Endothelial cell of umbilical vein (primary cell): Measurements from ENCODE around the gene VPS54. TPM values are rescaled to one million over a fixed set of nuclear protein-coding genes. Genes with fewer than 3 reads are reported as not detected.
A peak's percentile ranks its signal among the peaks of the same experiment; 100 is the strongest.

Experiments used
- BruUV-seq: library from RNA; stranded (reverse); fragments of 400-500 nt; replicated peaks from 2 replicates; lab custom pipeline; 2021; lab: Mats Ljungman, UMichigan
- CTCF ChIA-PET: fragments of 300-600, 350-600 bp; sonication (Branson Sonifier 250); formaldehyde crosslinking; loops from one replicate; lab custom pipeline; 2021; ENCODE audit warnings: antibody characterized with exemption, inconsistent platforms; lab: Charles Lee
- POLR2A ChIA-PET: fragments of 300-600, 350-600 bp; sonication (Branson Sonifier 250); formaldehyde crosslinking; loops from one replicate; lab custom pipeline; 2021; ENCODE audit warnings: antibody characterized with exemption, inconsistent platforms; lab: Charles Lee
- DNase-seq: peaks from one replicate; pipeline ENCODE4 v3.0.0-alpha.2; 2011; ENCODE audit warnings: low read depth, low spot score
- FAIRE-seq: peaks from 2 replicates; lab custom pipeline; 2011; peaks lifted over from hg19 to GRCh38; lab: Jason Lieb, UNC
- H2AFZ ChIP-seq: 2 replicates; pipeline ENCODE4 v1.6.0; 2012; ENCODE audit warnings: low read depth, low read length, control low read depth, inconsistent platforms
- H3K27ac ChIP-seq: 2 replicates; pipeline ENCODE4 v1.5.1; 2011; ENCODE audit warnings: low read depth, mild to moderate bottlenecking, control low read depth, low read length, moderate library complexity; ENCODE audit not compliant: insufficient read depth
- H3K27me3 ChIP-seq, 2 experiments: 2 replicates each; pipeline versions ENCODE4 v1.6.0 to v1.6.1; 2011; ENCODE audit warnings: low read length in 2 of 2, mixed read lengths in 1 of 2; ENCODE audit not compliant: control insufficient read depth in 2 of 2, insufficient read depth in 2 of 2
- H3K36me3 ChIP-seq, 2 experiments: 2 replicates in 1 of 2; 3 replicates in 1 of 2; pipeline ENCODE4 v1.5.1; 2011; ENCODE audit warnings: low read length in 2 of 2, mild to moderate bottlenecking in 1 of 2, moderate library complexity in 1 of 2; ENCODE audit not compliant: control insufficient read depth in 2 of 2, insufficient read depth in 2 of 2; ENCODE audit errors: extremely low read depth in 1 of 2
- H3K4me1 ChIP-seq: 3 replicates; pipeline ENCODE4 v1.5.1; 2011; ENCODE audit warnings: mild to moderate bottlenecking, low read length; ENCODE audit not compliant: control insufficient read depth, insufficient read depth; ENCODE audit errors: extremely low read depth
- H3K4me2 ChIP-seq: 2 replicates; pipeline ENCODE4 v1.6.1; 2011; ENCODE audit warnings: low read length, control low read depth, mixed read lengths; ENCODE audit not compliant: insufficient read depth
- H3K4me3 ChIP-seq, 3 experiments: fragments of 200-600 bp in 1 of 3; sonication (generic), shearing (Covaris generic) in 1 of 3; replicated peaks in 1 of 3; 2 replicates each; pipeline ENCODE4 v1.5.1; 2011 to 2016; ENCODE audit warnings: control low read depth in 3 of 3, low read length in 3 of 3, mild to moderate bottlenecking in 2 of 3, inconsistent platforms in 1 of 3, low read depth in 1 of 3, moderate library complexity in 1 of 3; ENCODE audit not compliant: insufficient read depth in 1 of 3
- H3K79me2 ChIP-seq: 2 replicates; pipeline ENCODE4 v1.6.0; 2012; ENCODE audit warnings: low read length, inconsistent platforms; ENCODE audit not compliant: control insufficient read depth, insufficient read depth
- H3K9ac ChIP-seq: replicated peaks from 2 replicates; pipeline ENCODE3; 2011; ENCODE audit warnings: low read length, control low read depth; ENCODE audit not compliant: insufficient read depth; ENCODE audit errors: extremely low read depth
- H3K9me1 ChIP-seq: replicated peaks from 3 replicates; pipeline ENCODE4 v1.6.0; 2011; ENCODE audit warnings: mild to moderate bottlenecking, low read length; ENCODE audit not compliant: control insufficient read depth, insufficient read depth; ENCODE audit errors: extremely low read depth
- H3K9me3 ChIP-seq: replicated peaks from 2 replicates; pipeline ENCODE4 v1.5.1; 2012; ENCODE audit warnings: low read length, inconsistent platforms; ENCODE audit not compliant: control insufficient read depth, insufficient read depth
- H4K20me1 ChIP-seq: replicated peaks from 2 replicates; pipeline ENCODE3; 2011; ENCODE audit warnings: mild to moderate bottlenecking, low read length; ENCODE audit not compliant: control insufficient read depth, insufficient read depth; ENCODE audit errors: extremely low read depth
- GATA2 ChIP-seq: IDR thresholded peaks from 2 replicates; pipeline ENCODE4 v1.7.0; 2011; ENCODE audit warnings: low read depth, mild to moderate bottlenecking, moderate library complexity, mixed read lengths, low read length; ENCODE audit not compliant: insufficient read length, insufficient read depth
- JUN ChIP-seq: IDR thresholded peaks from 2 replicates; pipeline ENCODE4 v1.6.1; 2011; ENCODE audit warnings: borderline replicate concordance, low read depth; ENCODE audit not compliant: insufficient read length, insufficient read depth
- MAX ChIP-seq: IDR thresholded peaks from 2 replicates; pipeline ENCODE4 v1.6.1; 2011; ENCODE audit not compliant: insufficient read depth, insufficient read length
- dilution Hi-C: fragments of 300-500 bp; cut with MboI; formaldehyde crosslinking; loops from one replicate; pipeline ENCODE4 v1.15.0; 2019; ENCODE audit warnings: low sequenced_read_pairs; ENCODE audit not compliant: extremely low pct_ligation_motif_present
- intact Hi-C: fragments of 100-400 bp; cut with micrococcal nuclease; formaldehyde crosslinking; loops from one replicate; pipeline ENCODE4 v1.10.0; 2022
- polyA plus RNA-seq, 4 experiments: library from polyadenylated mRNA; depleted of rRNA in 3 of 4; stranded (reverse) in 3 of 4; unstranded in 1 of 4; fragments of >200 nt; gene quantifications; 2 replicates each; pipeline versions ENCODE4 v1.2.1 to v1.2.3, GENCODE V29; 2011 to 2012; ENCODE audit warnings: missing spikeins in 1 of 4
- total RNA-seq: library from RNA; stranded (reverse); gene quantifications from 2 replicates; pipeline ENCODE4 v1.2.3, GENCODE V29; 2021
- TF ChIP-seq, protein P1 (sequence below), 2 donors: IDR thresholded peaks; 1 replicate in 1 of 2; 2 replicates in 1 of 2; pipeline ENCODE4 v1.5.1; 2011; ENCODE audit warnings: low read length in 2 of 2, mild to moderate bottlenecking in 2 of 2, moderate library complexity in 2 of 2, control low read depth in 1 of 2, inconsistent platforms in 1 of 2, low read depth in 1 of 2; ENCODE audit not compliant: insufficient read depth in 1 of 2; ENCODE audit errors: extremely low read depth in 1 of 2

The VPS54 gene
- total and polyA plus RNA-seq, 2 donors (not counting 3 experiments of a cell fraction or from before 2014, with no cell fraction given) = 6.3 to 17.7 TPM

- H3K9me3 ChIP-seq = no peaks in the 10 kb centered on the region
These were observed 157.9 kb downstream of the VPS54 start for GRCh38 chr2:63861220-63861822.

DNA sequence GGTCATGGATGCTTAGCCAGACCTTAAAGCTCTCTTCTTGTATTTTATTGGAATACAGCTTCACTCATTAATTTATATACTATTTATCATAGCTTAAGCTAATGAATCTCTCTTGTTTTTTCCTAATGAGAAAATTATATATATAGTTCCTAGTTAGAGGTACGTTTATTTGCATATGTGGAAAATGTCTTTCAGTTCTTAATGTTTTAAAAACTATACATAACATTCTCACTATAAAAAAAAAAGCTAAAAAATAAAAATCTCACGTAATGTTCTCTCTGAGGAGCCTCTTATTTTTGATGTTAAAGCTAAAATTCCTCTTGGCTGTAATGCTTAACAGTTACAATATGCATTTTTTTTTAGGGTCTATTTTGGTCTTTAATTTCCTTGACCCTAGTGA, 160.9 kb downstream of the VPS54 start:
- dilution Hi-C loops (no loop called here), intact Hi-C loops (no loop called here)
- Histone ChIP-seq H4K20me1 (no peaks in the 10 kb centered on the region), H3K9me3 (no peaks in the 10 kb centered on the region), H3K27me3 (no peaks in the 10 kb centered on the region), H3K9me1 (no peaks in the 10 kb centered on the region), H3K79me2 (peaks cover 21% of the 10 kb centered on the region), H2AFZ (no peak overlapping the region), H3K4me3 (no peak overlapping the region), H3K4me1 (no peaks in the 10 kb centered on the region), H3K36me3 (peaks cover 3 to 9% of the 10 kb centered on the region in 2 experiments), H3K4me2 (no peak overlapping the region), H3K27ac (no peak overlapping the region), H3K9ac (no peak overlapping the region)
- ChIA-PET POLR2A (no interaction called here), CTCF (interaction anchor here (1.1 to 2.9 kb wide), 6 partner anchors 8 to 251 kb away, joined by 3 to 14 read pairs (median 6); partner anchors contain the start of gene UGP2)
- BruUV-seq = no TSS peak
- no peak for FAIRE-seq
- no peak for DNase-seq
- TF ChIP-seq JUN (no peak), GATA2 (no peak), MAX (no peak)

More at GRCh38 chr2:63861220-63861822, 157.9 kb downstream of the VPS54 start:
- FAIRE-seq = peak; percentile 88
- Histone ChIP-seq H3K27me3 (no peaks in the 10 kb centered on the region), H3K9ac (no peak overlapping the region), H2AFZ (no peak overlapping the region), H3K36me3 (peaks cover 3 to 14% of the 10 kb centered on the region in 2 experiments), H3K27ac (no peak overlapping the region), H4K20me1 (no peaks in the 10 kb centered on the region), H3K4me2 (no peak overlapping the region), H3K79me2 (peaks cover 2% of the 10 kb centered on the region), H3K9me1 (no peaks in the 10 kb centered on the region), H3K4me3 (no peak overlapping the region), H3K4me1 (no peaks in the 10 kb centered on the region)
- DNase-seq = peak; percentile 79
- BruUV-seq = no TSS peak
- ChIA-PET POLR2A (no interaction called here), CTCF (interaction anchor here (0.6 to 6.5 kb wide), 41 partner anchors 9 to 844 kb away, joined by 3 to 178 read pairs (median 5); partner anchors contain the start of genes MDH1, UGP2 and WDPCP)
- TF ChIP-seq GATA2 = no peak
- TF ChIP-seq, protein P1, sequence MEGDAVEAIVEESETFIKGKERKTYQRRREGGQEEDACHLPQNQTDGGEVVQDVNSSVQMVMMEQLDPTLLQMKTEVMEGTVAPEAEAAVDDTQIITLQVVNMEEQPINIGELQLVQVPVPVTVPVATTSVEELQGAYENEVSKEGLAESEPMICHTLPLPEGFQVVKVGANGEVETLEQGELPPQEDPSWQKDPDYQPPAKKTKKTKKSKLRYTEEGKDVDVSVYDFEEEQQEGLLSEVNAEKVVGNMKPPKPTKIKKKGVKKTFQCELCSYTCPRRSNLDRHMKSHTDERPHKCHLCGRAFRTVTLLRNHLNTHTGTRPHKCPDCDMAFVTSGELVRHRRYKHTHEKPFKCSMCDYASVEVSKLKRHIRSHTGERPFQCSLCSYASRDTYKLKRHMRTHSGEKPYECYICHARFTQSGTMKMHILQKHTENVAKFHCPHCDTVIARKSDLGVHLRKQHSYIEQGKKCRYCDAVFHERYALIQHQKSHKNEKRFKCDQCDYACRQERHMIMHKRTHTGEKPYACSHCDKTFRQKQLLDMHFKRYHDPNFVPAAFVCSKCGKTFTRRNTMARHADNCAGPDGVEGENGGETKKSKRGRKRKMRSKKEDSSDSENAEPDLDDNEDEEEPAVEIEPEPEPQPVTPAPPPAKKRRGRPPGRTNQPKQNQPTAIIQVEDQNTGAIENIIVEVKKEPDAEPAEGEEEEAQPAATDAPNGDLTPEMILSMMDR (IDR thresholded peaks at IDR 0.05; ENCODE audit: extremely low read depth in 1 of 2, insufficient read depth in 1 of 2, low read depth in 1 of 2, low read length in 2 of 2) = peak; percentile 42 to 50
- dilution Hi-C loops (no loop called here), intact Hi-C loops (loop anchor here (1.0 to 5.0 kb wide), 4 partner anchors 19 to 274 kb away; partner anchors contain the start of genes MDH1 and WDPCP)
